Suprapubic skin (tissue), 4 donors: Measurements from ENCODE around the gene HIP1.
"Not testable (repeated sequence)": the region's sequence is repeated elsewhere in the genome, so short reads cannot be mapped to it uniquely, and the experiment has no call there.

Source experiments
- POLR2A ChIP-seq, 2 donors: fragments of 450-650 bp; IDR thresholded peaks; one replicate each; pipeline ENCODE4 v1.6.1; 2017; ENCODE audit warnings: antibody characterized with exemption in 2 of 2, mild to moderate bottlenecking in 2 of 2, moderate library complexity in 2 of 2
- POLR2AphosphoS5 ChIP-seq, 3 donors: sonication (generic); formaldehyde crosslinking; IDR thresholded peaks; one replicate each; pipeline ENCODE4 v1.6.1; 2017; ENCODE audit warnings: antibody characterized with exemption in 3 of 3
- TF ChIP-seq, protein P1 (sequence below), 2 donors: fragments of 200-600 bp in 1 of 2; fragments of 450-650 bp in 1 of 2; sonication (generic) in 1 of 2; IDR thresholded peaks; one replicate each; pipeline ENCODE4 v1.5.1; 2016 to 2019; ENCODE audit warnings: antibody characterized with exemption in 2 of 2, mild to moderate bottlenecking in 1 of 2, moderate library complexity in 1 of 2

DNA sequence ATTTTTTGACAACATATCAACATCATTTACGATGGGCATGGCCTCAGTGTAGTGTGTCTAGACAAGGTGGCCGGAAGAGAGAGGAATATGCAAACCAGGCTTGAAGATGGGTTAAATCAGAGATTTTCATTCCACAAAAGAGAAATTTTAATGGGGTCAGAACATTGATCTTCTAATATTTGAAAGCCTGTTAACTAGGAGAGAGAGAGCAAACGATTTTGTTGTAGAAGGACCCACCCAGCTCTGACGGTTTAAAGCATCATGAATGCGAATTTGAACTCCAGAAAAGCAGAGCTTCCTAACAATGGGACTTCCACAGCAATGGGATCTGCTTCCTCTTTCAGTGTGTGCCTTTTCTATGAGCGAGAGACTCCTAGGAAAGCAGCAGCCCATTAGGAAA is 246.7 kb downstream of the HIP1 start, which contains the start of gene SPDYE5:
- TF ChIP-seq, protein P1, sequence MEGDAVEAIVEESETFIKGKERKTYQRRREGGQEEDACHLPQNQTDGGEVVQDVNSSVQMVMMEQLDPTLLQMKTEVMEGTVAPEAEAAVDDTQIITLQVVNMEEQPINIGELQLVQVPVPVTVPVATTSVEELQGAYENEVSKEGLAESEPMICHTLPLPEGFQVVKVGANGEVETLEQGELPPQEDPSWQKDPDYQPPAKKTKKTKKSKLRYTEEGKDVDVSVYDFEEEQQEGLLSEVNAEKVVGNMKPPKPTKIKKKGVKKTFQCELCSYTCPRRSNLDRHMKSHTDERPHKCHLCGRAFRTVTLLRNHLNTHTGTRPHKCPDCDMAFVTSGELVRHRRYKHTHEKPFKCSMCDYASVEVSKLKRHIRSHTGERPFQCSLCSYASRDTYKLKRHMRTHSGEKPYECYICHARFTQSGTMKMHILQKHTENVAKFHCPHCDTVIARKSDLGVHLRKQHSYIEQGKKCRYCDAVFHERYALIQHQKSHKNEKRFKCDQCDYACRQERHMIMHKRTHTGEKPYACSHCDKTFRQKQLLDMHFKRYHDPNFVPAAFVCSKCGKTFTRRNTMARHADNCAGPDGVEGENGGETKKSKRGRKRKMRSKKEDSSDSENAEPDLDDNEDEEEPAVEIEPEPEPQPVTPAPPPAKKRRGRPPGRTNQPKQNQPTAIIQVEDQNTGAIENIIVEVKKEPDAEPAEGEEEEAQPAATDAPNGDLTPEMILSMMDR (IDR thresholded peaks at IDR 0.05): not testable (repeated sequence)
- TF ChIP-seq POLR2A, POLR2AphosphoS5 (IDR thresholded peaks at IDR 0.05): not testable (repeated sequence)
